Frontal cortex (tissue), 4 donors: Measurements from ENCODE around the gene RAPGEF6. TPM values are rescaled to one million over a fixed set of nuclear protein-coding genes. Genes with fewer than 3 reads are reported as not detected.
"Not testable (repeated sequence)": the region's sequence is repeated elsewhere in the genome, so short reads cannot be mapped to it uniquely, and the experiment has no call there.

Experiments
- DNase-seq, 2 donors: peaks; one replicate each; pipeline ENCODE4 v3.0.0; 2012; ENCODE audit warnings: low spot score in 2 of 2
- FAIRE-seq: peaks from 2 replicates; lab custom pipeline; 2012; peaks lifted over from hg19 to GRCh38; lab: Jason Lieb, UNC
- total RNA-seq: library from RNA; depleted of rRNA; stranded (reverse); fragments of >200 nt; gene quantifications from one replicate; pipeline ENCODE4 v1.2.3, GENCODE V29; 2014
- donor health status: control.
- donor health status: control.
- donor health status: control.

Gene RAPGEF6
- total RNA-seq, 1 donor from 2014 or later = 58.7 TPM

DNA sequence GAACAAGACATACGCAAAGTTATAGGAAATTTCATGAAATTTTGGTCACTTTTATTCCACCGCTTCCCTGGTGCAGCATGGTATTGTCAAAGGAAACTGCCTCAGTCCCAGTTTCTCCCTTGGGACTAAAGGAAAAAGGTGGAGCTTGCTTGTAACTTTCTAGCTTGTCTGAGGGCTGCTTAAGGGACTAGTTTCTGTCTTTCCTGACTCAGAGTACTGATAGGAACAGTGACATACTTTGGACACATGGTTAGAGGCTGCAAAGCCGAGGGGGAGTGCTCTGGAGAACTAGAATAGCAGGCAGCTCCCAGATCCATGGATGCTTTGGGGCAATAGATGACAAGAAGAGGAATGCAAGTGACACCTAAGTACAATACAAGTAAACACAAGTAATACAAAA is 234.4 kb downstream of the RAPGEF6 start:
- no peak for FAIRE-seq
- no peak for DNase-seq

DNA sequence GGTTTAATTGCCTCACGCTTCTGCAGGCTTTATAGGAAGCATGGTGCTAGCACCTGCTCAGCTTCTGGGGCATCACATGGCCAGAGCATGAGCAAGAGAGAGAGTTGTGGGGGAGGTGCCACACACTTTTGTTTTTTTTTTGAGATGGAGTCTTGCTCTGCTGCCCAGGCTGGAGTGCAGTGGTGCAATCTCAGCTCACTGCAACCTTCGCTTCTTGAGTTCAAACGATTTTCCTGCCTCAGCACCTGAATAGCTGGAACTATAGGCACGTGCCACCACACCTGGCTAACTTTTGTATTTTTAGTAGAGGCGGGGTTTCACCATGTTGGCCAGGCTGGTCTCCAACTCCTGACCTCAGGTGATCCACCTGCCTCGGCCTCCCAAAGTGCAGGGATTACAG is 236.0 kb downstream of the RAPGEF6 start:
- not testable (repeated sequence) for DNase-seq, FAIRE-seq

DNA sequence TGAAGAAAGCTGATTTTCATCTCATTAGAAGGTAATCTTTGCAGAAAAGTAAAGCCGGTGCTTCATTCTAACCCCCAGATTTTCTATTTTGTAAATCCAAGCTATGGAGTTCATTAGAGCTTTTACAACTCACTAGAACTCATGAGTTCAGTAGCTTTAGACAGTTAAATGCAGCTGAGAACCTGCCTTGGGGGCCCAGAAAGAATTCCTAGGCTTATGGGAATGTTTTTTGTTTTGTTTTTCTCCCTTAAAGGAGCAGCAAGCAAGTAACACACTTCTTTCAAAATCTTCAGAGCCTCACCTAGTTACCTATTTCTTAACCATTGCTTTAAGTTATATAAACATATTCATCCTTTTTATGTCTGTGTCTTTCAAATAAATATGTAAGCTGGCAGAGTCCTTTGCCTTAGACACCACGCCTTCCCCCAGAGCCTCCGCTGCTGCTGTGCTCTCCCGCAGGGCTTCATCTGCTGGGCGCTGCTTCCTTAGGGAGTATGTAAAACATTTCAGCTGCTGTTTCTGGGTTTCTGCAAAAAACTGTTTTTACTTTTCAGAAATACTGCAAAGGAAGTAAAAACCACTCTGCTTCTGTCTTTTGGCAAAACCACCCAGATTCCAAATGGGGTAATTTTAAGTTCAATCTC is 238.3 kb downstream of the RAPGEF6 start:
- FAIRE-seq = no peak
- DNase-seq = no peak

DNA sequence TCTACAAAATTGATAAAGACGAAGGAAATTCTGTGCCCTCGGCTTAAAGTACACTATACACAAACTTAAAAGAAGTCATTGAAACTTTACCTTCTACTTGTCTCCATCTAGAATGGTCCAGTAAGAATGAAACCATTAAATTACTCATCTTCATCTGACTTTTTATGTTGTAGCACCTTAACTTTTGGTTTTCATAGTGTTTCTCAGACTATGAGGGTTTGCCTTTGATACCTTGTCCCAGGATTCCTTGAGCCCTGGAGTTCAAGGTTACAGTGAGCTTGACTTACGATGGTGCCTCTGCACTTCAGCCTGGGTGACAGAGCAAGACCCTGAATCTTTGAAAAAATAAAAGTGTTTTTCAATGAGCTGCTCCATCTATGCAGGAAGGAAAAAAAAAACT is 239.0 kb downstream of the RAPGEF6 start:
- FAIRE-seq (no peak), DNase-seq (no peak)

DNA sequence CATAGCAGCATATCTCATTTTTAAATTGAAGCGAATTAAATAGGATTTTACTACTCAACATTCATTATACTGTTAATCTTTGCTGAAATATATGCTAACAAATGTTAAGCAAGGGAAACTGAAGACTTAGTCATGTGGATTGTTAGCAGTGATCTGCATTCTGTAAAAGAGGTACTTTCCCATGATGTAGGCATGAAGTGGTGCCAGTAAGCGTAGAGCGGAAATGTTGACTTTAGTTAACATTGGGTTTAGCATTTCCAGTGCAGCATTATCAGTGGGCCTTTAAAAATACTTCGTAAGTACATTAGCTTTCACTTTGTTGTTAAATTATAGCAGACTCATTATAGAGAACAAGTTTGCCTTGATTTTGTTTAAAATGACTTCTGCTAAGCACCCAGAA is 240.9 kb downstream of the RAPGEF6 start:
- FAIRE-seq (no peak), DNase-seq (no peak)

DNA sequence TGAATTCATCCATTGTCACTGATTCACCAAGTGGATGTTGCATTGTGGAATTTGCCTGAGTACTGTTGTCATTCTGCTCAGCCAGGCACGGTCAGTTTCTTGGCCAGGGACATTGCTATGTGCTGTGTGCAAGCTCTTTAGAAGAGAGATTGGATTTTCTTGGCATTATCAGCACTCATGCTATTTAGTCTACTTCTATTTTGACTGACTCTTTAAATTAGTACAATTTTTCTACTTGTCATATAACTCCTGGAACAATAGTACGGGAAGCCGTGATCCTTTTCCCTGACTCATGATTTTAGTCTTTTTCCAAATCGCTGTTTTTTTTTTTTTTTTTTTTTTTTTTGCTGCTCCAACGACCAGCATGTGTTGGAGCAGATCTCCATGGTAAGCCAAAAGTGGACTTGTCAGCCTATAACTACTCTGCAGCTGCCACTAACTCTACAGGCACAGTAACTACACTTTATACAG is 241.5 kb downstream of the RAPGEF6 start:
- DNase-seq = no peak
- FAIRE-seq = no peak

DNA sequence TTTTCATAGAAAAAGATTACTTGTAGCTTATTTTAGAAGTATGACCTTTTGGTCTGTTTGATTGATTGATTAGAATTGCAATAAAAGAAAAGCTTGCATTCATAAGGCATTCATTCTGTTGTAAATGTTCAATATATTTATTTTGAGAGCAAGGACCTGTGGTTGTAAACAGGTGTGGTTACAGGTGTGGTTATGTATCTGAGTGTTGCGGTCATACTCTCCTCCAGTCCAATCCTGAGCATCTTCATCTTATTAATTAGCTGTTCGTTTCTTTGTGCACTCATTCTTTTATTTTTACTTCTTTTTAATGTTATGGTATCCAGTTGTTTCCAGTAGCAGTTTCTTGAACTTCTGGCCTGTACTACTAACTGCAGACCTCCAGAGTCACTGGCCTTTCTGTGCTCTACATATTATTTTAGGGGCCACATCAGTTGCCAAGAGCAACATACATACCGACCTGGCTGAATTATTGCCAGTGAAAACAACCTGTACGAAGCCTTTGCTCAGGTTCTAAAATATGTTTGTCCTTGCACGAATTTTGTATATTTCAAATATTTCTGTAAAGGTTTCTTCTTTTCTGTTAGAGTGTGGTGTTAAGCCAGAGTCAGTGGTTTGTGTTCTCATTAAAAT is 242.4 kb downstream of the RAPGEF6 start:
- FAIRE-seq (no peak), DNase-seq (no peak)

DNA sequence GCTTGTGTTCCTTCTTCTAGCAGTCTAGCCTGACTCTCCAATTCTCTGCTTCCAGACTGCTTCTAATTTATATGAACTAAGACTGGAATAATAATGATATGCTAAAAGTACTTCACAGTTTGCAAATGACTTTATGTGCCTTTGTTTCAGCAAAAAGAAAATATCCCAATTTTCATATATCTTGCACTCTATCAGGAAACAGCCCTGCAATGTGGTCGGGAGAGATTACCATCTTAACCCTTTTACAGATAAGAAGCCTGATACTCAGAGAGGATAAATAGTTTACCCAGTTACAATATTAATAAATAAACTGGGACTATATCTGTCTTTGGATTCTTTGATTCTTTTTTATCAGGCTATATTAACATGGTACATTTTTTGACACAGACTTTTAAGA is 245.2 kb downstream of the RAPGEF6 start:
- DNase-seq (no peak), FAIRE-seq (no peak)

DNA sequence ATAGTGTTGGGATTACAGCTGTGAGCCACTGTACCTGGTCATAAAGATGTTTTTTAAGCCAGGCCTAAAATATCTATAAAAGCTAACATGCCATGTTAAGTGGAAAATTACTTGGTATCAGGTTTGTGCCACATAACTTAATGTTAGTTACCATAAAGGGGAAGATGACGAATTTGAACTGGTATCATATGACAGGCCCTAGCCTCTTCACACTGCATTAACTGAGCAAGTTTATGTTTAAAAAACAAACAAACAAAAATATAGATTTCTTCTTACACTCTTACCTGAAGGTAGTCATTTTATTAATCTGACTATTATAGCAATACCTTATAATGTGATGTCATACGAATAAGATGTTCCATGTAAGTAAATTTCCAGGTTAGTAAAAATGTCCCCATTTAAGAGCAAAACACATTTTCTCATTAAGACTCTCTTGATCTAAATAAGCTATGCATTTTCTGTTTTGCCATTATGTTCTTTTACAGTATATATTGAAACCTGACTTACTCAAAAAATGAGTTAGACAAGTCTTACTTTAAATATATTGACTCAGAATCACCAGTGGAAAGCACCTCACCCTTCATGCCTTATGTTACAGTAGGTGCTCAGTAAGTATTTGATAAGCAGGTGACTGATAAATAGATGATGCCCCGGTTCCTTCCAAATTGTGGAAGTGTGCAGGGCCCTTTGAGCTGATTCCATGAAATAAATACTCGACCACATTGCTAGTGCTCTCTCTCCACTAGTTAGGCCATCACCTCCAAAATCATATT is 245.7 kb downstream of the RAPGEF6 start:
- FAIRE-seq (no peak), DNase-seq (no peak)

DNA sequence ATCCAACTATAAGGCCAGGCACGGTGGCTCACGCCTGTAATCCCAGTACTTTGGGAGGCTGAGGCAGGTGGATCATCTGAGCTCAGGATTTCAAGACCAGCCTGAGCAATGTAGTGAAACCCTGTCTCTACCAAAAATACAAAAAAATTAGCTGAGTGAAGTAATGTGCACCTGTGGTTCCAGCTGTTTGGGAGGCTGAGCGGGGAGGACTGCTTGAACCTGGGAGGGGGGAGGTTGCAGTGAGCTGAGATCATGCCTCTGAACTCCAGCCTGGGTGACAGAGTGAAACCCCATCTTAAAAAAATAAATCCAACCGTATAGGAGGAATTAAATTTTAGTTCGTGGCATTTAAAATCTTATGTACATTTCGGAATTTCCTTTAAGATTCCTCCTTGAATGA is 247.8 kb downstream of the RAPGEF6 start:
- DNase-seq (no peak), FAIRE-seq (no peak)

DNA sequence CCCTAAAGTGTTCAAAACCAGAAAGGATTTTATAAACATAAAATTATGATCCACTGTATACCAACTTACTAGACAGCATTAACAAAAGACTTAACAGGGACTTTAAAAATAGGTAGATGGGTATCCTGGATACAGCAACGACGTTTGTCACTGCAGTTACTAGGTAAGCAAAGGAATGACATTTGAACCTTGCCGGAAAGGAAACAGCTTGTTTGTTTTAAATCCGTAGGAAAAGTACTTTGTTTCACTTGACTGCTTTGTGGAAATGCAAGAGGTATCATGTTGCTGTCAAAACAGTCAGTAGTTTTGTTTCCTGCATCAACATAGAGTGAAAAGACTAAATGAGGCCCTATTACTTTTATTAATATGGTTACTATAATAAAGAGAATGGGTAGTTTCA is 248.2 kb downstream of the RAPGEF6 start:
- DNase-seq = no peak
- FAIRE-seq = no peak

DNA sequence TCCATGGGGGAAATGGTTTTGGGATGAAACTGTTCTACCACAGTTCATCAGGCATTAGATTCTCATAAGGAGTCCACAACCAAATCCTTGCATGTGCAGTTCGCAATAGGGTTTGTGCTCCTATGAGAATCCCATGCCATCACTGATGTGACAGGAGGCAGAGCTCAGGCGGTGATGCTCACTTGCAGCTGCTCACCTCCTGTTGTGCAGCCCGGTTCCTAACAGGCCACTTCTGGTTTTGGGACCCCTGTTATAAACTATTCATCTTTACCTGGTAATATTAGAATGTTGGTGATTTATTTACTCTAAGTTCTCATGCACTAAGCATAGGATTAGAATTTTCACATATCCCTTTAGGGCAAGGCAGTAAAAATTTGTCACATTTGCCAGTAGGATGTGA is 248.9 kb downstream of the RAPGEF6 start:
- no peak for FAIRE-seq
- DNase-seq = no peak

DNA sequence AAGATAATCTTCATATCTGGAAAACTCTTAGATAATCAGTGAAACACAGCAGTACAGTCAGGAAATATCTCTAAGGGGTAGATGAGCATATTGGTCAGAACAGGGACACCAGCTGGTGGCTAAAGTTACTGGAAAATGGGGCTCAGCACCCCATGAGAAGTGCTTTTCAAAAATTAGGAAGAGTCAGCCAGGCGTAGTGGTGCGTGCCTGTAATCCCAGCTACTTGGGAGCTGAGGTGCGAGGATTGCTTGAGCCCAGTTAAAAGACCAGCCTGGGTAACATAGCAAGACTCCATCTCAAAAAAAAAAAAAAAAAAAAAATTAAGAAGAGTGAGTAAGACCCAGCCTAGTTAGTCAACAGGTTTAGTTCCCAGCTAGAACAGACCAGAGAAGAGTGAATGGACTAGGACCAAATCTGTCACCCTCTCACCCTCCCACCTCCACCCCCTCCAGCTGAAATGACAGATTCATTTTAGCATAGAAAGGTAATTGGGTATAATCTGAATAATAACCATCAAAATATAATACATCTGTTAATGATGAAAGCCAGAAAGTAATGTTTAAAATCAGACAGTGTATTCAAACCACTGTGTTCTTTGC is 250.3 kb downstream of the RAPGEF6 start:
- no peak for DNase-seq
- FAIRE-seq = no peak

DNA sequence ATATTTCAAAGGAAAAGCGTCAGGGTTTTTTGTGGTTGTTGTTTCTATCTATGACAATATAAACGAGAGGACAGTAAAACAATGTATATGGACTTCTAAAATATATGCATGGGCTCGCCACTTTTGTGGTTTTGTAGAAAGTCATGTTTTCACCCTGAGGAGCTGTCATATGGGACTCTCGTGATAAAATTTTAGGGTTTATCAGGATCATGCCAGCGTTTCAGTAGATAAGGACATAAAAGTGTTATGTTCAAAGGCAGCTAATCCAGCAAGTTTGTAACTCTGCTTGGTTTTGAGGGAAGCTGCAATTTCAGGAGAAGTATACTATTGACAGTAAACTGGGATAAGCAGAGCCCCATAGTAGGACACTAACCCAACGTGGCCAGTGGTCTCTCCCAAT is 250.9 kb downstream of the RAPGEF6 start:
- FAIRE-seq (no peak), DNase-seq (no peak)

DNA sequence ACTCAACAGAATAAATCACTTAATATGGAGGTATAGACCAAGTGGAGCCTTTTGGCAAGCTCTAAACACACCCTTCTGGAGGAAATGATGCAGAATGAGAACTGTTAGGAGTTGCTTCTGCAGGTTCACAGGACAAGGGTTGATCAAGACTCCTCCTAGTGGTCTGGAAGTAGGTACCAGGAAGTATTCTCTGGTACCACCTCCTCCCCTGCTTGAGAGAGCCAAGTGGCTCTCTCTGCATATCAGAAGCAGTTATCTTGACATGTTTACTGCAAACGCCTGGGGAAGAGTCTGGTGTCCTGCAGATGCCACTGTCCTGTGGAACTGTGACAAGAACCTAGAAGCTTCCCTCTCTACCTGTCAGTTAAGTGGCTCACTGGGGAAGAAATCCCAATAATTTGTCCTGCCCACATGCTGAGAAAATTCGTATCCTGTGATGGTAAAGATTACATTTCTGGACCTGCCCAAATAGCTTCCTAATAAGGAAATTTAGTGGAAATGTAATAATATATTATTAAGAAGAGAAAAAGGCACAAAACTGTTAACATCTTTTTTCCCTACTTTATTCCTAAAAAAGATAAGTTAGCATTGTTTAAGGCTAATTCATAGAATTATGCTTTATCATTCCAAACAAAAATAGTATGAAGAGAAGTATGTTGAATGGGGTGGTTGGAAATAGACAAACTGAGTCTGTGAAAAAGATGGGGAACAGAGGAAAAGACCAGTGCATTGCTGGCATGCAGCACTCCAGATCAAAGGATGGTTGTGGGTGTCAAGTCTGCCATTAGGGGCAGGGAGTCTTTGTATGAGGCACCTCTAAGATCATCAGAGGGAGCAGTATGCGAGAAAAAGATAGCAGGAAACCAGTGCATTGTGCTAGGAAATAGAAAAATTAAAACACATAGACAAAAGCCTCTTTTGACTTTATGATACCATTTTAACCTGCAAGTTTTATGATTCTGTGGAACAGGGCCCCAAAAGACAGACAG is 252.3 kb downstream of the RAPGEF6 start:
- no peak for FAIRE-seq
- no peak for DNase-seq

DNA sequence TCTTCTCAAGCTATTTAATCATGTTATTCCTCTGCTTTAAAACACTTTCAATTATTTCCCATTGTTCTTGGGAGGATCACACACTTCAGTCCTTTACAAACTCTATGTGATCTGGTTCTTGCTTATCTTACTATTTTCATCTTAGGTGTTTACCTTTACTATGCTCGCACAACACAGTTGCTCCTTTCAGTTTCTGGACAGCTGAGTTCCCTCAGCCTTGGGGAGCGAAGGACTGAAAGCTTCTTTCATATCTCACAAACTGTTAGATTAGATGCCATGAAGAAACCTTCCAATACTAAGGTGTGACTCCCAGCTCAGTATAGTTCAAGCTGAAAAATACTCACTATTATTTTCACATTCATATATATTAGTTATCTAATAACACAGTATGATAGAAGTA is 253.3 kb downstream of the RAPGEF6 start:
- FAIRE-seq = no peak
- no peak for DNase-seq

DNA sequence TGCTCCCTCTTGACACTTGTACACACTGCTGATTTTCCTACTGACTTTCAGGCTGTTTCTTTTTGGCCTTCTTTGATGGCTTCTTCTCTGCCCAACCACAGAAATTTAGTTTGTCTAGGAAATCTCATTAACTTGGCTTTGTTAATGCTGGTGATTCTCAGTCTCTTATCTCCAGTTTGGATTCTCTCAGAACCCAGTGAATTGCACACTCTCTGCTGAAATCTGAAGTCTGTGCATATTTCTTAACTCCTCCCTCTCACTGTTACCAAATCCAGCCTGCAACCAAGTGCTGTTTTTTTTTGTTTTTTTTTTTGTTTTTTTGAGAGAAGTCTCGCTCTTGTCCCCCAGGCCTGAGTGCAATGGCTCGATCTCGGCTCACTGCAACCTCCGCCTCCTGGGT is 254.0 kb downstream of the RAPGEF6 start:
- FAIRE-seq (no peak), DNase-seq (no peak)

DNA sequence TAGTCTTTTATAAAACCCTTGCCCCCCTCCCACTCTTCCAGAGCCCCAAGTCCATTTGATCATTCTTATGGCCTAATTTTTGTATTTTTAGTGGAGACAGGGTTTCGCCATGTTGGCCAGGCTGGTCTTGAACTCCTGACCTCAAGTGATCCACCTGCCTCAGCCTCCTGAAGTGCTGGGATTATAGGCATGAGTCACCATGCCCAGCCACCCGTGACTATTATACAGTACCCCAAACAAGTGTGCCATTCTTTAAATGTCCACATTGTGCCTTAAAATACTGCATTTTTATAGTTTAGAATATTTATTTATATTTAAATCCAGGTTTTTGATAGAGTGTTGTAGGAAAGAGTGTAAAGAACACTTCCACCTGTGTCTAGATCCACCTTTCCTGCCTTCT is 254.8 kb downstream of the RAPGEF6 start:
- not testable (repeated sequence) for FAIRE-seq, DNase-seq

DNA sequence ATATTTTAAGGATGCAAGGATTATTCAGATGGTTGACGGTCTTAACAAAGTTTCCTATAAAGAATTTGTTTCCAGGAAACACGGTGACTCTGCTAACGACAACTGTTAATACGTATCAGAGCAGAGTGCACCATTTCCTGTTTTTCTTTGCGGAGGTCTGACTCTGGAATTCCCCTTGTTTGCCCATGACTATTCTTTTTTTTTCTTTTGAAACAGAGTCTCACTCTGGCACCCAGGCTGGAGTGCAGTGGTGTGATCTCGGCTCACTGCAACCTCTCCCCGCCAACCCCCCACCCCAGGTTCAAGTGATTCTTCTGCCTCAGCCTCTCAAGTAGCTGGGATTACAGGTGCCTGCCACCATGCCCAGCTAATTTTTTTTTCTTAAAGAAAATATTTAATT is 255.3 kb downstream of the RAPGEF6 start:
- FAIRE-seq (no peak), DNase-seq (no peak)
